Measurements from ENCODE around the gene SLC17A3. TPM values are rescaled to one million over a fixed set of nuclear protein-coding genes. Genes with fewer than 3 reads are reported as not detected.

The SLC17A3 gene
- not detected for total RNA-seq

GRCh38 chr6:25874118-25874517, at the start of gene SLC17A3:
TSS of gene SLC17A3 (minus strand) at chr6:25874243. CDS start at chr6:25868387, 5,856 bp downstream.
- no peaks in the 10 kb centered on the region for H3K9me3 ChIP-seq

GRCh38 chr6:25922301-25922700, 48.3 kb upstream of the SLC17A3 start:
- Histone ChIP-seq H3K4me1 (no peaks in the 10 kb centered on the region), H3K4me3 (no peak overlapping the region), H3K27me3 (no peaks in the 10 kb centered on the region), H3K27ac (no peak overlapping the region), H3K9me3 (no peaks in the 10 kb centered on the region), H3K36me3 (no peaks in the 10 kb centered on the region)
- no peak for TF ChIP-seq CTCF (IDR thresholded peaks at IDR 0.05)
- peak; percentile 61 for DNase-seq (ENCODE audit: low spot score)

More at GRCh38 chr6:25874118-25874517, at the start of gene SLC17A3:
- no peak for DNase-seq (ENCODE audit: low spot score)
- Histone ChIP-seq H3K4me3 (no peak within 1 kb of the TSS), H3K36me3 (no peaks in the 10 kb centered on the region), H3K4me1 (no peaks in the 10 kb centered on the region), H3K27me3 (no peaks in the 10 kb centered on the region), H3K27ac (no peak within 1 kb of the TSS)
- no peak for TF ChIP-seq CTCF (IDR thresholded peaks at IDR 0.05)

GRCh38 chr6:25921525-25922203, 47.6 kb upstream of the SLC17A3 start:
- Histone ChIP-seq H3K4me1 (no peaks in the 10 kb centered on the region), H3K4me3 (no peak overlapping the region), H3K27me3 (no peaks in the 10 kb centered on the region), H3K9me3 (no peaks in the 10 kb centered on the region), H3K27ac (no peak overlapping the region), H3K36me3 (no peaks in the 10 kb centered on the region)
- no peak for DNase-seq (ENCODE audit: low spot score)
- no peak for TF ChIP-seq CTCF (IDR thresholded peaks at IDR 0.05)

- TF ChIP-seq CTCF (IDR thresholded peaks at IDR 0.05) = no peak
- DNase-seq (ENCODE audit: low spot score) = no peak
- Histone ChIP-seq H3K4me1 (no peaks in the 10 kb centered on the region), H3K9me3 (no peaks in the 10 kb centered on the region), H3K4me3 (no peak overlapping the region), H3K36me3 (no peaks in the 10 kb centered on the region), H3K27ac (no peak overlapping the region), H3K27me3 (no peaks in the 10 kb centered on the region)
Measured at GRCh38 chr6:25919657-25920056, 45.6 kb upstream of the SLC17A3 start.

GRCh38 chr6:25918083-25918683, 44.1 kb upstream of the SLC17A3 start:
- H3K9me3 ChIP-seq = no peaks in the 10 kb centered on the region
- H3K27me3 ChIP-seq = no peaks in the 10 kb centered on the region
- no peak for DNase-seq (ENCODE audit: low spot score)
- H3K4me3 ChIP-seq = no peak overlapping the region
- no peak overlapping the region for H3K27ac ChIP-seq
- H3K4me1 ChIP-seq = no peaks in the 10 kb centered on the region
- no peaks in the 10 kb centered on the region for H3K36me3 ChIP-seq
- no peak for TF ChIP-seq CTCF (IDR thresholded peaks at IDR 0.05)

Measured in right atrium auricular region (tissue), 2 donors.